Measurements from ENCODE around the gene IRF6.
A peak's percentile ranks its signal among the peaks of the same experiment; 100 is the strongest.

Gene IRF6

GRCh38 chr1:209756615-209757445 lies 49.1 kb downstream of the IRF6 start:
- peak; percentile 51 for DNase-seq

GRCh38 chr1:209755926-209756614 lies 49.9 kb downstream of the IRF6 start, which contains the start of gene TRAF3IP3:
Gene TRAF3IP3 (plus strand): TSS chr1:209756053. CDS start chr1:209760040, 3,987 bp downstream.
- DNase-seq = peak; percentile 66

GRCh38 chr1:209755256-209755655 lies 50.7 kb downstream of the IRF6 start:
- no peak for DNase-seq

- no peak for DNase-seq
Observed at GRCh38 chr1:209752890-209753289, 53.1 kb downstream of the IRF6 start.

- DNase-seq = no peak
Observed at GRCh38 chr1:209751627-209752231, 54.2 kb downstream of the IRF6 start.

- no peak for DNase-seq
Observed at GRCh38 chr1:209749670-209750323, 56.1 kb downstream of the IRF6 start.

GRCh38 chr1:209749205-209749604 lies 56.7 kb downstream of the IRF6 start:
- DNase-seq = no peak

GRCh38 chr1:209748620-209749019 lies 57.3 kb downstream of the IRF6 start:
- no peak for DNase-seq

- peak; percentile 90 for DNase-seq
Observed at GRCh38 chr1:209747580-209748262, 58.2 kb downstream of the IRF6 start.

- no peak for DNase-seq
Observed at GRCh38 chr1:209746451-209747165, 59.3 kb downstream of the IRF6 start.

- DNase-seq = no peak
Observed at GRCh38 chr1:209743145-209743482, 62.8 kb downstream of the IRF6 start.

- DNase-seq = no peak
Observed at GRCh38 chr1:209742409-209743144, 63.4 kb downstream of the IRF6 start.

- no peak for DNase-seq
Observed at GRCh38 chr1:209741889-209742288, 64.1 kb downstream of the IRF6 start.

- DNase-seq = no peak
Observed at GRCh38 chr1:209741193-209741592, 64.7 kb downstream of the IRF6 start.

- no peak for DNase-seq
Observed at GRCh38 chr1:209738270-209738669, 67.7 kb downstream of the IRF6 start.

- no peak for DNase-seq
Observed at GRCh38 chr1:209737118-209737505, 68.8 kb downstream of the IRF6 start.

- DNase-seq = no peak
Observed at GRCh38 chr1:209736490-209737117, 69.3 kb downstream of the IRF6 start.

Data from activated T-cell treated with anti-CD3 and anti-CD28 coated beads, Interleukin-2, amount 50 U/mL, for 1 hour (primary cell).